HG03066 (cell line): ENCODE measurements around the gene DNAH2.
A peak's percentile ranks its signal among the peaks of the same experiment; 100 is the strongest.

Experiments used
- ATAC-seq: cut with Tn5 transposase; IDR thresholded peaks from one replicate; pipeline ENCODE4 v1.9.1; 2021; ENCODE audit warnings: low read depth; ENCODE audit not compliant: unreplicated experiment

DNAH2 gene

GRCh38 chr17:7716901-7717755, at the start of gene DNAH2:
Gene DNAH2 (plus strand): TSS chr17:7717744. CDS start chr17:7719735, 1,991 bp downstream.
- ATAC-seq, result no peak

GRCh38 chr17:7668482-7668881, 49.1 kb upstream of the DNAH2 start:
- ATAC-seq, result no peak

GRCh38 chr17:7673239-7673638, 44.3 kb upstream of the DNAH2 start:
- ATAC-seq, result no peak

- no peak for ATAC-seq
These were observed 42.6 kb upstream of the DNAH2 start for GRCh38 chr17:7674934-7675333.

GRCh38 chr17:7676533-7676932, 41.0 kb upstream of the DNAH2 start:
- ATAC-seq, result no peak

GRCh38 chr17:7677388-7678067, 40.0 kb upstream of the DNAH2 start:
- ATAC-seq, result no peak

GRCh38 chr17:7684851-7685532, 32.6 kb upstream of the DNAH2 start:
- no peak for ATAC-seq

GRCh38 chr17:7685533-7686221, 31.9 kb upstream of the DNAH2 start:
- peak; percentile 39 for ATAC-seq

GRCh38 chr17:7686222-7687071, 31.1 kb upstream of the DNAH2 start:
- peak; percentile 36 for ATAC-seq

- no peak for ATAC-seq
These were observed 30.3 kb upstream of the DNAH2 start, which contains the start of gene TP53 for GRCh38 chr17:7687072-7687907. Gene TP53 (minus strand): TSS chr17:7687490. CDS start chr17:7676594, 10,896 bp downstream.

- ATAC-seq, result peak; percentile 73
These were observed 29.4 kb upstream of the DNAH2 start, which contains the start of gene WRAP53 for GRCh38 chr17:7687908-7688807. Gene WRAP53 (plus strand): TSS chr17:7688477. CDS start chr17:7688649, 172 bp downstream.

- no peak for ATAC-seq
These were observed 28.7 kb upstream of the DNAH2 start for GRCh38 chr17:7688808-7689316.

- no peak for ATAC-seq
These were observed 22.0 kb upstream of the DNAH2 start for GRCh38 chr17:7695586-7695985.

GRCh38 chr17:7697828-7698588, 19.5 kb upstream of the DNAH2 start:
- no peak for ATAC-seq

GRCh38 chr17:7700510-7700909, 17.0 kb upstream of the DNAH2 start:
- no peak for ATAC-seq

GRCh38 chr17:7701681-7702080, 15.9 kb upstream of the DNAH2 start:
- ATAC-seq, result no peak

- no peak for ATAC-seq
These were observed 14.8 kb upstream of the DNAH2 start for GRCh38 chr17:7702776-7703175.
